HG02840 (cell line): ENCODE data around the gene BCAN.

Experiments used
- ATAC-seq: cut with Tn5 transposase; IDR thresholded peaks from one replicate; pipeline ENCODE4 v1.9.1; 2021; ENCODE audit warnings: mild to moderate bottlenecking, moderate library complexity, moderate number of reproducible peaks; ENCODE audit not compliant: unreplicated experiment, low FRiP score

The BCAN gene

DNA sequence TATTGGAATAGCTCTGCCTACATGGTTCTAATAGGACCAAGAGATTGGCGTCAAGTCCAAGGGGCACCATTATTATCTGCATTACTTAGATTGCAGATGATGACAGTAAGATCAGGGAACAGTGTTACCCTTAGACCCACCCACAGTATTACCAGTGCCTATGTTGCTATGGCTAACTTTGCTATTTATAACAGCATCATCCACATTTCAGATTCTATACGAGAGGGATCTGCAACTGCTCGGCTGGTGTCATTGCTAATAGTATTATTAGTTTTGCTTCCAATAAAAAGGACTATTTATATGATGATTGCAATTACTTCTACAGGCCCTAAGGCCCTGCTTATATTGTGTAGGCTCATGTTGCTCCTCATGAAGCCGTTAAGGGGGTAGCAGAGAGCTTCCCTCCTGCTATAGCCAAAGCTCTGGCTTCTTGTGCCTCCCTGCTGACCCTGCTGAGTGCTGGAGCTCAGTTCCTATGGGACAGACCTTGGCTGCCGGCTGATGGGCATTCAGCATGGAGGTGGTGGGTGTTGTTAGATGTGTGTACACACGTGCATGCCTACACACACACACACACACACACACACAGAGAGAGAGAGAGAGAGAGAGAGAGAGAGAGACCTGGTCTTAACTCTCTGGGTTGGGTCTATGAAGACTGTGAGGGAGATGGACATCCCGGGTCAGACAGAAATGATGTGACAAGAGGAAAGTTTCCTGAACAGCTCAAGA, 1.3 kb downstream of the BCAN start:
- no peak for ATAC-seq

DNA sequence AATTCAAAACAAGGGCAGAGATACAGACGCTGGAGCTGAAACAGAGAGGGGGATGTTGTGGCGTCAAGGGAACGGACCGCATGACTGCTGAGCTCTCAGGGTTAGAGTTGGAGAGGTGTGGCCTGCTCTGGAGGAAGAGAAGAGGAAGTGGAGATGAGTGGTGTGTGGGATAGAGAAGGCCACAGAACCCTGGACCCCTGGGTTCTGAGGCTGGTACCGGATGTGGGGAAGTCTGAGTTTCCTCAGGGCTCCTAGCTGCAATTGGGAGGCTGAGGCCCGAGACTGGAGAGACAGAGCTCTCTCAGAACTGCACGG, 1.8 kb downstream of the BCAN start:
- ATAC-seq: no peak

- no peak for ATAC-seq
Measured at GRCh38 chr1:156644146-156644545, 2.2 kb downstream of the BCAN start.

DNA sequence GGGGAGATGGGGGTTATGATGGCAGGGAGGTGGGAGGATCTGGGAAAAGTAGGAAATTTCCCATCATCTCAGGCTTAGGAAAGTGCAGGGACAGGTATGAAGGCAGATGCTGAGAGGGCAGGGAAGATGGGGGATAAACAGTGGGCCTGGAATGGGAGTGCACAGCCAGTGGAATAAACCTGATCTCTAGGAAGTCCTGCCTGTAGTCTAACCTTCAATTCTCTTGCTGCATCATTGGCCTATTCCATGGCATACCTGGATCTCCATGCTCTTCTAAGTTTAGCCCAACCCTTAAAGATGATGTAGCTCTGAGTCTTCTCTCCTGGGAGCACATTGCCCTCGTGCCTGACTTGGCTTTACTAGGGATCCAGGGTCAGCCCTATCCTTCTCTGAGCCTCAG, 2.7 kb downstream of the BCAN start:
- no peak for ATAC-seq

DNA sequence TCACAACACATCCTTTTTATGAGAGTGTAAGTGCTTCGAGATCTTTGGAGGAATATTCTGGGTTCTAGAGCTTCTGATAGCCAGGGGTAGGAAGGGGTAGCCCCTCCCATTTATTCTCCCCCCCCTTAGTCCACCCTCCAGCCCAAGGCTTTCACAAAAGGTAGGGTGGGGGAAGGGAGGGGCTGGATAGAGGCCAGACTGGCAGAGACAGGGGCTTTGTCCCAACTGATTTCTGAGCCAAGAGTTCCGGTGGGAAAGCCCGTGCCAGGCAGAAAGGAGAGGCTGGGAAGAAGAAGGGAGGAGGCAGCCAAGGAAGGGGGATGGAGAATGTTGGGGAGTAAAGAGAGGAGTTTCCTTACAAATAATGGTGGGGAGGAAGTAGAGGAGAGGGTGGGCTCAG, 3.1 kb downstream of the BCAN start:
- ATAC-seq: no peak

- no peak for ATAC-seq
Measured at GRCh38 chr1:156645666-156646065, 3.7 kb downstream of the BCAN start.

DNA sequence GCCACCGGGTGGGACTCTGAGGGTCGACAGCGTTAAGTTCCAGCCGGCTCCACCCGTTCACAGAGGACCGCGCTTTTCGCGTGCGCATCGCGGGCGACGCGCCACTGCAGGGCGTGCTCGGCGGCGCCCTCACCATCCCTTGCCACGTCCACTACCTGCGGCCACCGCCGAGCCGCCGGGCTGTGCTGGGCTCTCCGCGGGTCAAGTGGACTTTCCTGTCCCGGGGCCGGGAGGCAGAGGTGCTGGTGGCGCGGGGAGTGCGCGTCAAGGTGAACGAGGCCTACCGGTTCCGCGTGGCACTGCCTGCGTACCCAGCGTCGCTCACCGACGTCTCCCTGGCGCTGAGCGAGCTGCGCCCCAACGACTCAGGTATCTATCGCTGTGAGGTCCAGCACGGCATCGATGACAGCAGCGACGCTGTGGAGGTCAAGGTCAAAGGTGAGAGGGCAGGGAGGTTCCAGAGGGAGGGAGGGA, 4.9 kb downstream of the BCAN start:
- ATAC-seq: no peak

- no peak for ATAC-seq
Measured at GRCh38 chr1:156647351-156647750, 5.4 kb downstream of the BCAN start.

DNA sequence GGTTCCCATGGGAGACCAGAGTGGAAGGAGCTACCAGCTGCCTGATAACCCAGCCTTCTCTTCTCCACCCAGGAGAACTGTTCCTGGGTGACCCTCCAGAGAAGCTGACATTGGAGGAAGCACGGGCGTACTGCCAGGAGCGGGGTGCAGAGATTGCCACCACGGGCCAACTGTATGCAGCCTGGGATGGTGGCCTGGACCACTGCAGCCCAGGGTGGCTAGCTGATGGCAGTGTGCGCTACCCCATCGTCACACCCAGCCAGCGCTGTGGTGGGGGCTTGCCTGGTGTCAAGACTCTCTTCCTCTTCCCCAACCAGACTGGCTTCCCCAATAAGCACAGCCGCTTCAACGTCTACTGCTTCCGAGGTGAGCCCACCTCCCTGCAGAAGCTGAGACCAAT, 6.6 kb downstream of the BCAN start:
- ATAC-seq: no peak

- ATAC-seq: no peak
Measured at GRCh38 chr1:156648951-156649350, 7.0 kb downstream of the BCAN start.

DNA sequence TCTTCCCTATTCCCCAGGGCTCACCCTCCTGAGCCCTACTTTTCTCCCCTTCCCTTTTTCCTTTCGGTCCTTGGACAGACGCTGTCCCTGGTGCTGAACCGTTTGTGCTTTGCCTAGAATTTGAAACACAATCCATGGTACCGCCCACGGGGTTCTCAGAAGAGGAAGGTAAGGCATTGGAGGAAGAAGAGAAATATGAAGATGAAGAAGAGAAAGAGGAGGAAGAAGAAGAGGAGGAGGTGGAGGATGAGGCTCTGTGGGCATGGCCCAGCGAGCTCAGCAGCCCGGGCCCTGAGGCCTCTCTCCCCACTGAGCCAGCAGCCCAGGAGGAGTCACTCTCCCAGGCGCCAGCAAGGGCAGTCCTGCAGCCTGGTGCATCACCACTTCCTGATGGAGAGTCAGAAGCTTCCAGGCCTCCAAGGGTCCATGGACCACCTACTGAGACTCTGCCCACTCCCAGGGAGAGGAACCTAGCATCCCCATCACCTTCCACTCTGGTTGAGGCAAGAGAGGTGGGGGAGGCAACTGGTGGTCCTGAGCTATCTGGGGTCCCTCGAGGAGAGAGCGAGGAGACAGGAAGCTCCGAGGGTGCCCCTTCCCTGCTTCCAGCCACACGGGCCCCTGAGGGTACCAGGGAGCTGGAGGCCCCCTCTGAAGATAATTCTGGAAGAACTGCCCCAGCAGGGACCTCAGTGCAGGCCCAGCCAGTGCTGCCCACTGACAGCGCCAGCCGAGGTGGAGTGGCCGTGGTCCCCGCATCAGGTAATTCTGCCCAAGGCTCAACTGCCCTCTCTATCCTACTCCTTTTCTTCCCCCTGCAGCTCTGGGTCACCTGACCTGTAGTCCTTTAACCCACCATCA, 10.4 kb downstream of the BCAN start:
- ATAC-seq: no peak

DNA sequence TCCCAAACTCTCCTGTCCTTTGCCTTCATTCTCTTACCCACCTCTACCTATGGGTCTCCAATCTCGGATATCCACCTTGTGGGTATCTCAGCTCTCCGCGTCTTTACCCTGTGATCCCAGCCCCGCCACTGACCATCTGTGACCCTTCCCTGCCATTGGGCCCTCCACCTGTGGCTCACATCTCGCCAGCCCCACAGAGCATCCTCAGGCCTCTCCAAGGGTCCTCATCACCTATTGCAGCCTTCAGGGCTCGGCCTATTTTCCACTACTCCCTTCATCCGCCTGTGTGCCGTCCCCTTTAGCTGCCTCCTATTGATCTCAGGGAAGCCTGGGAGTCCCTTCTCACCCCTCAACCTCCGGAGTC, 11.1 kb downstream of the BCAN start:
- ATAC-seq: no peak

GRCh38 chr1:156654700-156655099, 12.8 kb downstream of the BCAN start:
- ATAC-seq: no peak

DNA sequence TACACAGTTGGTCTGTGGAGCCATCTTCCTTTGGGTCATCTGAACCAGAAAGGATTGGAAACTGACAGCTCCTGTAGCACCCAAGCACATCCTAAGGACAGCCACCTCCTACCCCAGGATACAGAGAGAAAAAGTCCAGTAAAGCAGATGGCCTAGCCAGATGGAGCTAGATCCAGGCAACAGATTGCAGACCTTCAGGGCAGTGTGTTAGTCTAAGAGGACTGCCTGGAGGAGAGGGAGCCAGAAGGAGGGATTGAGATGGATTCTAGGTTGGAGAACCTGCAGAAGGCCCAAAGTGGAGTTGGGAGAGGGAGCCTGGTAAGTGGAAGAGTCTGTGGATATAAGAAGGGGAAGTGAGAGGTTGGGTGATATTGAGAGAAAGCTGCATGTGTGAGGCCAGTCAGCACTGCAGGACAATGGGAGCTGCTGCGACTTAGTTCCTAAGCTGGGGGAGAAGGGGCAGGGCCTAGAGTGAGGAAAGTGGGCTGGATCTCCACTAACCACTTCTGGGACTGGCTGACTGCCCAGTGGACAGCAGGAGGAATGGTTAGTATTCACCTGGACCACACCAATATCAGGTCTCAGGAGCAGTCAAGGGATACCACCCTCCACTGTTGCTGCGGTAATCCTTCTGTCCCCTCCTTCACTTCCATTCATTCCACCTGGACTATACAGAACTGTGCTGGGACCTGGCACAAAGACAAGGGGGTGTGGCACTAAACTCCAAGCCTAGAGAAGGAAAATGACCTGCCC, 13.4 kb downstream of the BCAN start:
- no peak for ATAC-seq

DNA sequence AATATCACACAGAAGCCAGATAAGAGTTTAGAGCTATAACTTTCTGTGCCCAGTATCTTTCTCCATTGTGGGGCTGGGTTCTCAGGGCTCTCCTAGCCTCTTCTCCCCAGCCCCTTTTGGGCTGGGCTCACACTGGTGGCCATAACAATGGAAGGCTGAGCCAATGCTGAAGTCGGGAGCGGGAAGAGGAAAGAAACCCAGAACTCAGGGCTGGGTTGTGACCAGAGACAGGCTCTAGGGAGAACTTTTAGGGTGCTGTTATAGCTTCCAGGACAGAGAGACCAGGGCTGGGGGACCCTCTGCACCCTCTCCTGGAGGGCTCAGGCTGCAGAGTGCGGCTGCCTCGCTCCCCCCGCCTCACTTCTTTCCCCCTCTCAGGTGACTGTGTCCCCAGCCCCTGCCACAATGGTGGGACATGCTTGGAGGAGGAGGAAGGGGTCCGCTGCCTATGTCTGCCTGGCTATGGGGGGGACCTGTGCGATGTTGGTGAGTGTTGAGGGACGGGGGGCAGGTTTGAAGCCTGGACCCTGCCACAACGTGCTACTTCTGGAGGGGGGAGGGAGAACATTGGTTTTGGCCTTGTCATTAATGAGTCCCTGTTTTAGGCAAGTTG, 14.1 kb downstream of the BCAN start:
- ATAC-seq: no peak

- ATAC-seq: no peak
Measured at GRCh38 chr1:156656806-156657740, 15.2 kb downstream of the BCAN start.

DNA sequence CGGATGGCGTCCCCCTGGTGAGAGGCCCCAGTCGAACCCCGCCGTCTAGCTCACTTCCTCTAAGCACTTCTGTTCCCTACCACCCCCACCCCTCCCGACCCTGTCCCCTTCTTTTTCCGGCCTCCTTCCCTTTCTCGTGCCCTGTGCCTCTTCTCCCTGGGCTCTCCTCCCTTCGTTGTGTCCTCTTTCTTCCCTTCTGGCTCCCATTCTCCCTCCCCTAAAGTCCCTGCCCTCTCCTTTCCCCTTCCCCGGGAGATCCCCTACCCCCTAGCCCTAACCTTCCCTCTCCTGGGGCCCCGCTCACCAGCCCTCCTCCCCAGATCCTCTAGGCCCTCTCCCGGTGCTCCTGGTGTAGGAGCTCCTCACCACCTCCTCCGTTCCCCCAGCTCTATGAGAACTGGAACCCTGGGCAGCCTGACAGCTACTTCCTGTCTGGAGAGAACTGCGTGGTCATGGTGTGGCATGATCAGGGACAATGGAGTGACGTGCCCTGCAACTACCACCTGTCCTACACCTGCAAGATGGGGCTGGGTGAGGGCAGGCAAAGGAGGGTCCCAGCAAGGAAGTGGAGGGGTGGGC, 15.9 kb downstream of the BCAN start:
- ATAC-seq: no peak

GRCh38 chr1:156658496-156658895, 16.6 kb downstream of the BCAN start:
- no peak for ATAC-seq

DNA sequence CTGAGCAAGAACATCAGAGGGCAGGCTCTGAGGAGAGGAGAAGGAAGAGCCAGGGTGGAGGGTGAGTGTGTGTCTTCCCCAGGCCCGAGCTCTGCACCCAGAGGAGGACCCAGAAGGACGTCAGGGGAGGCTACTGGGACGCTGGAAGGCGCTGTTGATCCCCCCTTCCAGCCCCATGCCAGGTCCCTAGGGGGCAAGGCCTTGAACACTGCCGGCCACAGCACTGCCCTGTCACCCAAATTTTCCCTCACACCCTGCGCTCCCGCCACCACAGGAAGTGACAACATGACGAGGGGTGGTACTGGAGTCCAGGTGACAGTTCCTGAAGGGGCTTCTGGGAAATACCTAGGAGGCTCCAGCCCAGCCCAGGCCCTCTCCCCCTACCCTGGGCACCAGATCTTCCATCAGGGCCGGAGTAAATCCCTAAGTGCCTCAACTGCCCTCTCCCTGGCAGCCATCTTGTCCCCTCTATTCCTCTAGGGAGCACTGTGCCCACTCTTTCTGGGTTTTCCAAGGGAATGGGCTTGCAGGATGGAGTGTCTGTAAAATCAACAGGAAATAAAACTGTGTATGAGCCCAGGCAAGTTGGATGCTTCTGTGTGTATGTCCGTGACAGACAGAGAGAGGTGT, 17.1 kb downstream of the BCAN start:
- ATAC-seq: no peak
